GM18519 (cell line): ENCODE measurements around the gene SERINC5.
A peak's percentile ranks its signal among the peaks of the same experiment; 100 is the strongest.
"Not testable (repeated sequence)": the region's sequence is repeated elsewhere in the genome, so short reads cannot be mapped to it uniquely, and the experiment has no call there.

ENCODE experiments used
- ATAC-seq: cut with Tn5 transposase; IDR thresholded peaks from one replicate; pipeline ENCODE4 v1.9.1; 2021; ENCODE audit warnings: mild to moderate bottlenecking, moderate library complexity; ENCODE audit not compliant: unreplicated experiment, low FRiP score

The SERINC5 gene

GRCh38 chr5:80146046-80146445 is 109.8 kb downstream of the SERINC5 start:
- ATAC-seq = no peak

GRCh38 chr5:80143491-80143890 is 112.4 kb downstream of the SERINC5 start:
- ATAC-seq = no peak

GRCh38 chr5:80142996-80143395 is 112.9 kb downstream of the SERINC5 start:
- ATAC-seq = no peak

GRCh38 chr5:80141681-80142080 is 114.2 kb downstream of the SERINC5 start:
- ATAC-seq = no peak

- no peak for ATAC-seq
Observed at GRCh38 chr5:80141147-80141671, 114.6 kb downstream of the SERINC5 start.

GRCh38 chr5:80140496-80140895 is 115.4 kb downstream of the SERINC5 start:
- ATAC-seq = no peak

- ATAC-seq = no peak
Observed at GRCh38 chr5:80139466-80139972, 116.3 kb downstream of the SERINC5 start.

- no peak for ATAC-seq
Observed at GRCh38 chr5:80138486-80138885, 117.4 kb downstream of the SERINC5 start.

GRCh38 chr5:80136798-80137197 is 119.0 kb downstream of the SERINC5 start:
- ATAC-seq = not testable (repeated sequence)

GRCh38 chr5:80134876-80135275 is 121.0 kb downstream of the SERINC5 start:
- ATAC-seq = no peak

- ATAC-seq = no peak
Observed at GRCh38 chr5:80129146-80129545, 126.7 kb downstream of the SERINC5 start.

- ATAC-seq = no peak
Observed at GRCh38 chr5:80128141-80128540, 127.7 kb downstream of the SERINC5 start.

- no peak for ATAC-seq
Observed at GRCh38 chr5:80127116-80127552, 128.7 kb downstream of the SERINC5 start.

GRCh38 chr5:80125962-80126480 is 129.8 kb downstream of the SERINC5 start:
- peak; percentile 55 for ATAC-seq

GRCh38 chr5:80125022-80125961 is 130.6 kb downstream of the SERINC5 start:
- ATAC-seq = peak; percentile 67

GRCh38 chr5:80124121-80124918 is 131.5 kb downstream of the SERINC5 start:
- ATAC-seq = no peak

- no peak for ATAC-seq
Observed at GRCh38 chr5:80122579-80122978, 133.3 kb downstream of the SERINC5 start.

GRCh38 chr5:80119372-80119771 is 136.5 kb downstream of the SERINC5 start:
- ATAC-seq = no peak

- ATAC-seq = no peak
Observed at GRCh38 chr5:80117446-80117845, 138.4 kb downstream of the SERINC5 start.

- no peak for ATAC-seq
Observed at GRCh38 chr5:80116465-80116864, 139.4 kb downstream of the SERINC5 start.

- no peak for ATAC-seq
Observed at GRCh38 chr5:80116000-80116399, 139.8 kb downstream of the SERINC5 start.
